GM23338 (cell line): ENCODE results near the gene CACNB1. TPM values are rescaled to one million over a fixed set of nuclear protein-coding genes. Genes with fewer than 3 reads are reported as not detected.

Experiments used
- ATAC-seq: fragments of 200-7000 bp; cut with Tn5 transposase; 3 replicates; pipeline ENCODE4 v1.9.1; 2020
- DNase-seq: peaks from one replicate; pipeline ENCODE4 v3.0.0-alpha.2; 2015; ENCODE audit warnings: low spot score
- H2AFZ ChIP-seq: fragments of 200-600 bp; sonication (generic); 2 replicates; pipeline ENCODE4 v1.8.0; 2016; ENCODE audit warnings: antibody characterized with exemption, mild to moderate bottlenecking, moderate library complexity
- H3F3A ChIP-seq: fragments of 200-600 bp; sonication (generic); replicated peaks from 2 replicates; pipeline ENCODE4 v1.8.0; 2017; ENCODE audit warnings: antibody characterized with exemption, mixed run types, low read depth
- H3K27ac ChIP-seq: fragments of 200-600 bp; sonication (generic); 2 replicates; pipeline ENCODE4 v1.6.1; 2016; ENCODE audit warnings: low read depth
- H3K27me3 ChIP-seq: fragments of 200-600 bp; sonication (generic); 2 replicates; pipeline ENCODE4 v1.8.0; 2016; ENCODE audit warnings: mild to moderate bottlenecking, mixed run types, moderate library complexity; ENCODE audit not compliant: insufficient read depth
- H3K36me3 ChIP-seq: fragments of 200-600 bp; sonication (generic); 2 replicates; pipeline ENCODE4 v1.8.0; 2016; ENCODE audit warnings: mild to moderate bottlenecking; ENCODE audit not compliant: insufficient read depth
- H3K4me1 ChIP-seq: fragments of 200-600 bp; sonication (generic); 2 replicates; pipeline ENCODE4 v1.8.0; 2016; ENCODE audit warnings: mild to moderate bottlenecking, moderate library complexity; ENCODE audit not compliant: insufficient read depth
- H3K4me2 ChIP-seq: fragments of 200-600 bp; sonication (generic); 2 replicates; pipeline ENCODE4 v1.7.1; 2017; ENCODE audit warnings: mixed run types
- H3K4me3 ChIP-seq: fragments of 200-600 bp; sonication (generic); 2 replicates; pipeline ENCODE4 v1.6.1; 2016; ENCODE audit warnings: mixed run types
- H3K79me2 ChIP-seq: fragments of 200-600 bp; sonication (generic); replicated peaks from 2 replicates; pipeline ENCODE4 v1.8.0; 2017; ENCODE audit warnings: mild to moderate bottlenecking; ENCODE audit not compliant: insufficient read depth
- H3K9me2 ChIP-seq: fragments of 200-600 bp; sonication (generic); 2 replicates; pipeline ENCODE4 v1.8.0; 2017; ENCODE audit not compliant: insufficient read depth
- H4K20me1 ChIP-seq: fragments of 200-600 bp; sonication (generic); replicated peaks from 2 replicates; pipeline ENCODE4 v1.8.0; 2017; ENCODE audit warnings: mild to moderate bottlenecking; ENCODE audit not compliant: insufficient read depth
- H3K27ac Mint-ChIP-seq: 2 replicates; pipeline ENCODE4 v1.8.0; 2020; ENCODE audit warnings: inconsistent platforms, mild to moderate bottlenecking, moderate library complexity, mixed read lengths
- H3K27me3 Mint-ChIP-seq: 3 replicates; pipeline ENCODE4 v1.8.0; 2022; ENCODE audit warnings: low read depth, mild to moderate bottlenecking, moderate library complexity, mixed read lengths, inconsistent platforms; ENCODE audit not compliant: insufficient read depth, poor library complexity
- H3K36me3 Mint-ChIP-seq: 3 replicates; pipeline ENCODE4 v1.8.0; 2021; ENCODE audit warnings: low read depth, mild to moderate bottlenecking, inconsistent platforms, moderate library complexity, mixed read lengths
- H3K4me1 Mint-ChIP-seq: 3 replicates; pipeline ENCODE4 v1.8.0; 2020; ENCODE audit warnings: mild to moderate bottlenecking, inconsistent platforms, mixed read lengths
- H3K4me3 Mint-ChIP-seq: 3 replicates; pipeline ENCODE4 v1.8.0; 2021; ENCODE audit warnings: moderate library complexity, mild to moderate bottlenecking, inconsistent platforms, mixed read lengths
- H3K9me3 Mint-ChIP-seq: 3 replicates; pipeline ENCODE4 v1.8.0; 2020; ENCODE audit warnings: moderate library complexity, mild to moderate bottlenecking, inconsistent platforms, mixed read lengths
- CREB1 ChIP-seq: fragments of 250-450 bp; sonication (Bioruptor Pico); IDR thresholded peaks from 2 replicates; pipeline ENCODE4 v1.5.0; 2020; ENCODE audit warnings: low read depth, mild to moderate bottlenecking, moderate library complexity
- ETS1 ChIP-seq: IDR thresholded peaks from 2 replicates; pipeline ENCODE4 v1.6.1; 2016; ENCODE audit warnings: antibody characterized with exemption
- EZH2 ChIP-seq: fragments of 200-600 bp; sonication (generic); IDR thresholded peaks from one replicate; pipeline ENCODE4 v1.8.0; 2017; ENCODE audit warnings: antibody characterized with exemption, mild to moderate bottlenecking, low read depth; ENCODE audit not compliant: unreplicated experiment
- EZH2phosphoT487 ChIP-seq: fragments of 200-600 bp; sonication (generic); IDR thresholded peaks from one replicate; pipeline ENCODE4 v1.8.1; 2018; ENCODE audit warnings: antibody characterized with exemption; ENCODE audit not compliant: unreplicated experiment
- JUNB ChIP-seq: IDR thresholded peaks from one replicate; pipeline ENCODE4 v1.6.1; 2016; ENCODE audit warnings: antibody characterized with exemption; ENCODE audit not compliant: unreplicated experiment
- NANOG ChIP-seq: IDR thresholded peaks from 2 replicates; pipeline ENCODE4 v1.6.1; 2016; ENCODE audit warnings: antibody characterized with exemption, borderline replicate concordance
- POLR2AphosphoS5 ChIP-seq: IDR thresholded peaks from 2 replicates; pipeline ENCODE4 v1.6.1; 2016; ENCODE audit warnings: antibody characterized with exemption, low read depth
- ZNF114 ChIP-seq: fragments of 250-450 bp; sonication (Bioruptor Pico); IDR thresholded peaks from 2 replicates; pipeline ENCODE4 v1.5.0; 2020; ENCODE audit warnings: mild to moderate bottlenecking, moderate library complexity
- ZNF331 ChIP-seq: fragments of 250-450 bp; sonication (Bioruptor Pico); IDR thresholded peaks from 2 replicates; pipeline ENCODE4 v1.5.0; 2020; ENCODE audit warnings: low read depth, mild to moderate bottlenecking, moderate library complexity
- ZNF462 ChIP-seq: fragments of 250-450 bp; sonication (Bioruptor Pico); IDR thresholded peaks from 2 replicates; pipeline ENCODE4 v1.5.0; 2020; ENCODE audit warnings: mild to moderate bottlenecking, moderate library complexity
- polyA plus RNA-seq: library from polyadenylated mRNA; unstranded; fragments of >200 nt; fragmentation: Nextera tagmentation; extraction: Ambion mirVana; gene quantifications from 2 replicates; pipeline ENCODE4 v1.2.1, GENCODE V29; 2016
- total RNA-seq: library from RNA; depleted of rRNA; stranded (reverse); fragments of >200 nt; shearing (Covaris generic); gene quantifications from 2 replicates; pipeline ENCODE4 v1.2.3, GENCODE V29; 2014
- TF ChIP-seq, protein P1 (sequence below): IDR thresholded peaks from one replicate; pipeline ENCODE4 v1.6.1; 2018; ENCODE audit warnings: antibody characterized with exemption; ENCODE audit not compliant: unreplicated experiment

CACNB1 gene
- total and polyA plus RNA-seq, 2 experiments from 2014 or later, result 8.4 to 13.1 TPM

DNA sequence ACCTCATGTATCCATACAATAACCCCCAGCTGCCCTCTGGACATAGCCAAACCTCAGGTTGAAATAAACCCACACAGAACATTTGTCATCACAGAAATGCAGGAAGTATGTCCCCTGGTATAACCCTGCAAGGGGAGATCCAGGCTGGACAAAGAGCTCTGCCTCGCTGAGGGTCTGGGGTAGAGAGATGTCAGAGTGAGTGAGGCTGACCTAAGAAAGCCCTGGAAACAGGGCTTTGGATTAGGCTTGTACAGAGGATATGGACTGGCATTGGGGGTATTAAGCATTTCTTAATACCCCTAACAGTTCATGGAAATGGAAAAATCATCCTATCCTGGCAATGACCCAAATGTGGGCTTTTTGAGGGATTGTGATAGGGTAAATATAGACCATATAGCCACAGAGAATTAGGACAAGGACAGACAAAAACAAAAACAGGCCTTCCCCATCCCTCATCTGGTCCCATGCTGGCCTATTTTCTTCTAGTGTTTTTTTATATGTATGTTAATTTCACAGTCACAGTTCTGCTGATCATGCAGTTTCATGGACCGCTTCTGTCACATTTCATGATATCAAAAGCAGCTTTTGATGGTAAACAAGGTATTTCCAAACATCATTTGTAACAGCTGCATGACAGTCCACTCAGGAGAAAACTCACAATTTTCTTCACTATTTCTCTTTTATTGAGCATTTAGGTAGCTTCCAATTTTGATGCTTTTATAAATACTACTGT lies 72.2 kb downstream of the CACNB1 start:
- TF ChIP-seq ZNF331 (CRISPR knock-in tag), result no peak
- TF ChIP-seq JUNB, result no peak
- TF ChIP-seq, protein P1, sequence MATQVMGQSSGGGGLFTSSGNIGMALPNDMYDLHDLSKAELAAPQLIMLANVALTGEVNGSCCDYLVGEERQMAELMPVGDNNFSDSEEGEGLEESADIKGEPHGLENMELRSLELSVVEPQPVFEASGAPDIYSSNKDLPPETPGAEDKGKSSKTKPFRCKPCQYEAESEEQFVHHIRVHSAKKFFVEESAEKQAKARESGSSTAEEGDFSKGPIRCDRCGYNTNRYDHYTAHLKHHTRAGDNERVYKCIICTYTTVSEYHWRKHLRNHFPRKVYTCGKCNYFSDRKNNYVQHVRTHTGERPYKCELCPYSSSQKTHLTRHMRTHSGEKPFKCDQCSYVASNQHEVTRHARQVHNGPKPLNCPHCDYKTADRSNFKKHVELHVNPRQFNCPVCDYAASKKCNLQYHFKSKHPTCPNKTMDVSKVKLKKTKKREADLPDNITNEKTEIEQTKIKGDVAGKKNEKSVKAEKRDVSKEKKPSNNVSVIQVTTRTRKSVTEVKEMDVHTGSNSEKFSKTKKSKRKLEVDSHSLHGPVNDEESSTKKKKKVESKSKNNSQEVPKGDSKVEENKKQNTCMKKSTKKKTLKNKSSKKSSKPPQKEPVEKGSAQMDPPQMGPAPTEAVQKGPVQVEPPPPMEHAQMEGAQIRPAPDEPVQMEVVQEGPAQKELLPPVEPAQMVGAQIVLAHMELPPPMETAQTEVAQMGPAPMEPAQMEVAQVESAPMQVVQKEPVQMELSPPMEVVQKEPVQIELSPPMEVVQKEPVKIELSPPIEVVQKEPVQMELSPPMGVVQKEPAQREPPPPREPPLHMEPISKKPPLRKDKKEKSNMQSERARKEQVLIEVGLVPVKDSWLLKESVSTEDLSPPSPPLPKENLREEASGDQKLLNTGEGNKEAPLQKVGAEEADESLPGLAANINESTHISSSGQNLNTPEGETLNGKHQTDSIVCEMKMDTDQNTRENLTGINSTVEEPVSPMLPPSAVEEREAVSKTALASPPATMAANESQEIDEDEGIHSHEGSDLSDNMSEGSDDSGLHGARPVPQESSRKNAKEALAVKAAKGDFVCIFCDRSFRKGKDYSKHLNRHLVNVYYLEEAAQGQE, result no peak
- no peak overlapping the region for H3K4me3 Mint-ChIP-seq
- H3K36me3 ChIP-seq, result no peaks in the 10 kb centered on the region
- H3K27me3 ChIP-seq, result no peaks in the 10 kb centered on the region
- H3K9me2 ChIP-seq, result no peaks in the 10 kb centered on the region
- H3K27ac ChIP-seq, result no peak overlapping the region
- no peaks in the 10 kb centered on the region for H3K9me3 Mint-ChIP-seq
- no peaks in the 10 kb centered on the region for H3K4me1 ChIP-seq
- no peak overlapping the region for H3K27ac Mint-ChIP-seq
- no peaks in the 10 kb centered on the region for H3K4me1 Mint-ChIP-seq
- H3K79me2 ChIP-seq, result no peaks in the 10 kb centered on the region
- no peaks in the 10 kb centered on the region for H3K36me3 Mint-ChIP-seq
- H2AFZ ChIP-seq, result no peak overlapping the region
- no peaks in the 10 kb centered on the region for H3F3A ChIP-seq
- H3K4me3 ChIP-seq, result no peak overlapping the region
- ATAC-seq (no peak), DNase-seq (no peak)
- H3K27me3 Mint-ChIP-seq, result peaks cover 8% of the 10 kb centered on the region
- no peak overlapping the region for H3K4me2 ChIP-seq
- H4K20me1 ChIP-seq, result no peaks in the 10 kb centered on the region

DNA sequence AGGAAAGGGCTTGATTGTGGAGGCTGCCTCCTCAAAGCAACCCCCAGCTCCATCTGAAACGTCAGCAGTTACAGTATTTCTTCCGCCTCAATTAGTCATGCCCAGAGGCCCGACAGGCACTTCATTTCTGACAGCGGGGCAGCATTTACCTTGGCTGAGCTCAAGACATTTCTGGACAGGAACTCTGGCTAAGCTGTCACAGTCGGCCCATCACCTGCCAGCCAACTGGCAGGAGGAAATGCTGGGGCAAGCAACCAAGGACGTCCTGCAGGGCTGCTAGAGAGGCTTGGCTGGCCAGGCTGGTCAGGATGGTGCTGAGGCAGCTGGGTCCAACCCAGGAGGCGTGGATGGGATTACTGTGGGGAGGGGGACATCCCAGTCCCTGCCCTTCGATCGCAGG lies 73.8 kb downstream of the CACNB1 start:
- Histone ChIP-seq H3K27me3 (no peaks in the 10 kb centered on the region), H3K27ac (no peak overlapping the region), H3F3A (no peaks in the 10 kb centered on the region), H3K4me1 (no peaks in the 10 kb centered on the region), H2AFZ (no peak overlapping the region), H3K79me2 (no peaks in the 10 kb centered on the region), H3K36me3 (no peaks in the 10 kb centered on the region), H3K4me2 (no peak overlapping the region), H4K20me1 (no peaks in the 10 kb centered on the region), H3K9me2 (no peaks in the 10 kb centered on the region), H3K4me3 (no peak overlapping the region)
- peaks cover 8% of the 10 kb centered on the region for H3K27me3 Mint-ChIP-seq
- no peaks in the 10 kb centered on the region for H3K36me3 Mint-ChIP-seq
- no peaks in the 10 kb centered on the region for H3K9me3 Mint-ChIP-seq
- H3K4me3 Mint-ChIP-seq, result no peak overlapping the region
- DNase-seq (no peak), ATAC-seq (no peak)
- H3K4me1 Mint-ChIP-seq, result no peaks in the 10 kb centered on the region
- H3K27ac Mint-ChIP-seq, result no peak overlapping the region
- TF ChIP-seq ZNF114 (CRISPR knock-in tag) (no peak), ETS1 (no peak), POLR2AphosphoS5 (no peak), ZNF462 (no peak), EZH2phosphoT487 (no peak), CREB1 (CRISPR knock-in tag) (no peak), EZH2 (no peak), ZNF331 (CRISPR knock-in tag) (no peak), NANOG (no peak)
